ENCODE measurements around the gene NUDT22.

Gene NUDT22

DNA sequence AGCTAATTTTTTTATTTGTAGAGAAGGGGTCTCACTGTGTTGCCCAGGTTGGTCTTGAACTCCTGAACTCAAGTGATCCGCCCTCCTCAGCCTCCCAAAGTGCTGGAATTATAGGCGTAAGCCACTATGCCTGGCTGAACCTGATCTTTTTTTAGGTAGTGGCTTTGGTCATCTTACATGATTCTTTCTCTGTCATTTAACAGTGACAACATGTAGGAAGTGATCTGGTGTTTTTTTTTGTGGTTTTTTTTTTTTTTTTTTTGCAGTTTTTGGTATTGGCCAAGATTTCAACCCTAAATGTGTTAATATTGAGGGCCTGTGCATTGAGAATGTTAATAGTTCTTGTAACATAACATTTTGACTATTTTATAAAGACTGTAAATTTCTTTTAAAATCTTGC, 27.6 kb upstream of the NUDT22 start:
- Histone ChIP-seq H4K20me1 (ENCODE audit: insufficient read depth, low read length, poor library complexity, severe bottlenecking) (peaks cover 11% of the 10 kb centered on the region), H3K9me2 (replicated peaks; ENCODE audit: low read depth, low read length) (no peaks in the 10 kb centered on the region), H3F3A (ENCODE audit: low read depth) (no peaks in the 10 kb centered on the region), H3K79me2 (ENCODE audit: insufficient read depth, low read length) (peaks cover 23% of the 10 kb centered on the region; the same call in 1 of the 2 replicates), H3K27me3 (ENCODE audit: insufficient read depth, low read length, poor library complexity, severe bottlenecking) (no peaks in the 10 kb centered on the region), H3K4me3 (ENCODE audit: low read length, poor library complexity, severe bottlenecking) (no peak overlapping the region), H3K4me2 (ENCODE audit: low read depth, low read length, poor library complexity, severe bottlenecking) (no peak overlapping the region), H3K4me1 (ENCODE audit: insufficient read depth, low read length, poor library complexity, severe bottlenecking) (no peaks in the 10 kb centered on the region), H3K9ac (ENCODE audit: low read depth, low read length, poor library complexity, severe bottlenecking) (no peak overlapping the region), H2AFZ (ENCODE audit: low read length) (no peak overlapping the region), H3K9me3 (ENCODE audit: insufficient read depth, low read depth, low read length) (no peaks in the 10 kb centered on the region), H3K36me3 (ENCODE audit: insufficient read depth, low read length) (peaks cover 92% of the 10 kb centered on the region; the same call in 1 of the 2 replicates)
- TF ChIP-seq EZH2phosphoT487 (IDR thresholded peaks at IDR 0.05; ENCODE audit: borderline replicate concordance): no peak
- TF ChIP-seq CTCF (conservative IDR thresholded peaks at IDR 0.05; ENCODE audit: low read length): no peak

- Histone ChIP-seq H3K9ac (ENCODE audit: low read depth, low read length, poor library complexity, severe bottlenecking) (no peak overlapping the region), H3K4me2 (ENCODE audit: low read depth, low read length, poor library complexity, severe bottlenecking) (no peak overlapping the region), H3K4me1 (ENCODE audit: insufficient read depth, low read length, poor library complexity, severe bottlenecking) (peaks cover 13% of the 10 kb centered on the region), H3K27me3 (ENCODE audit: insufficient read depth, low read length, poor library complexity, severe bottlenecking) (no peaks in the 10 kb centered on the region), H3F3A (ENCODE audit: low read depth) (peaks cover 6% of the 10 kb centered on the region; the same call in 1 of the 2 replicates), H3K79me2 (ENCODE audit: insufficient read depth, low read length) (peaks cover 27% of the 10 kb centered on the region; the same call in 1 of the 2 replicates), H3K36me3 (ENCODE audit: insufficient read depth, low read length) (peaks cover 71% of the 10 kb centered on the region; the same call in 1 of the 2 replicates), H3K9me3 (ENCODE audit: insufficient read depth, low read depth, low read length) (no peaks in the 10 kb centered on the region), H3K9me2 (replicated peaks; ENCODE audit: low read depth, low read length) (no peaks in the 10 kb centered on the region), H4K20me1 (ENCODE audit: insufficient read depth, low read length, poor library complexity, severe bottlenecking) (peaks cover 13% of the 10 kb centered on the region), H3K4me3 (ENCODE audit: low read length, poor library complexity, severe bottlenecking) (no peak overlapping the region), H2AFZ (ENCODE audit: low read length) (no peak overlapping the region)
- TF ChIP-seq EZH2phosphoT487 (IDR thresholded peaks at IDR 0.05; ENCODE audit: borderline replicate concordance) (no peak), CTCF (conservative IDR thresholded peaks at IDR 0.05; ENCODE audit: low read length) (no peak)
Measured at GRCh38 chr11:64201543-64201942, 24.5 kb upstream of the NUDT22 start.

DNA sequence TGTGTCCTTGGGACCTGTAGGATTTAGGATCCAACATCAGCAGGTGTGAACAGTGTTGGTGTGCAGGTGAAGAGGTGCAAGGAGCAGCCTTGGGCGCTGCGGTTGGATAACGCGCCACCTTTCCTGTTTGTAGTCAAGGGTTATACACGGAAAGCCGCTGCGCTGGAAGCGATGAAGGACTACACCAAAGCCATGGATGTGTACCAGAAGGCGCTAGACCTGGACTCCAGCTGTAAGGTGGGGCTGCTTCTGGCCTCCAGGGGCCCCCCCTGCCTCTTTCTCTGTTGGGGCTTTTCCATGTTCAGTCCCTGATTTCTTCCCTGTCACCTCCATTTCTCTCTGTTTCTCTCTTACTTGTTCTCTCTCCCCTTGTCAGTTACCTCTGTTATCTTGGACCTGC, 23.1 kb upstream of the NUDT22 start:
- no peak for TF ChIP-seq EZH2phosphoT487 (IDR thresholded peaks at IDR 0.05; ENCODE audit: borderline replicate concordance)
- TF ChIP-seq CTCF (conservative IDR thresholded peaks at IDR 0.05; ENCODE audit: low read length): no peak
- Histone ChIP-seq H4K20me1 (ENCODE audit: insufficient read depth, low read length, poor library complexity, severe bottlenecking) (peaks cover 14% of the 10 kb centered on the region), H3K36me3 (ENCODE audit: insufficient read depth, low read length) (peaks cover 57% of the 10 kb centered on the region; the same call in 1 of the 2 replicates), H2AFZ (ENCODE audit: low read length) (no peak overlapping the region), H3K79me2 (ENCODE audit: insufficient read depth, low read length) (peaks cover 31% of the 10 kb centered on the region), H3K4me3 (ENCODE audit: low read length, poor library complexity, severe bottlenecking) (no peak overlapping the region), H3K9me2 (replicated peaks; ENCODE audit: low read depth, low read length) (no peaks in the 10 kb centered on the region), H3K27me3 (ENCODE audit: insufficient read depth, low read length, poor library complexity, severe bottlenecking) (no peaks in the 10 kb centered on the region), H3K9me3 (ENCODE audit: insufficient read depth, low read depth, low read length) (no peaks in the 10 kb centered on the region), H3F3A (ENCODE audit: low read depth) (peaks cover 6% of the 10 kb centered on the region; the same call in 1 of the 2 replicates), H3K4me1 (ENCODE audit: insufficient read depth, low read length, poor library complexity, severe bottlenecking) (peaks cover 13% of the 10 kb centered on the region), H3K9ac (ENCODE audit: low read depth, low read length, poor library complexity, severe bottlenecking) (no peak overlapping the region), H3K4me2 (ENCODE audit: low read depth, low read length, poor library complexity, severe bottlenecking) (no peak overlapping the region)

Data from Loucy (cell line).